Tibial nerve (tissue), 4 donors: Measurements from ENCODE around the gene SAP30BP. TPM values are rescaled to one million over a fixed set of nuclear protein-coding genes. Genes with fewer than 3 reads are reported as not detected.

Experiments
- DNase-seq, 2 donors: peaks; one replicate each; pipeline ENCODE4 v3.0.0-alpha.2; 2019; ENCODE audit warnings: low spot score in 2 of 2
- H3K27ac ChIP-seq, 4 donors: fragments of 200-600 bp; sonication (generic) in 3 of 4; one replicate each; pipeline ENCODE4 v1.5.1; 2017 to 2019; ENCODE audit warnings: mild to moderate bottlenecking in 1 of 4
- H3K27me3 ChIP-seq, 2 donors: fragments of 200-600 bp; sonication (generic) in 1 of 2; one replicate each; pipeline versions ENCODE4 v1.5.1 to v1.6.0; 2017 to 2019
- H3K36me3 ChIP-seq, 3 donors: fragments of 200-600 bp; sonication (generic); one replicate each; pipeline ENCODE4 v1.5.1; 2018 to 2019
- H3K4me1 ChIP-seq, 4 donors: fragments of 200-600 bp; sonication (generic) in 3 of 4; one replicate each; pipeline ENCODE4 v1.5.1; 2017 to 2019
- H3K4me3 ChIP-seq, 4 donors: fragments of 200-600 bp; sonication (generic) in 3 of 4; one replicate each; pipeline ENCODE4 v1.5.1; 2017 to 2019; ENCODE audit warnings: mild to moderate bottlenecking in 1 of 4, moderate library complexity in 1 of 4
- H3K9me3 ChIP-seq, 4 donors: fragments of 200-600 bp; sonication (generic) in 3 of 4; one replicate each; pipeline ENCODE4 v1.5.1; 2017 to 2019
- CTCF ChIP-seq, 5 experiments: fragments of 200-600 bp in 3 of 5; fragments of 450-650 bp in 2 of 5; sonication (generic) in 3 of 5; IDR thresholded peaks; one replicate each; pipeline ENCODE4 v1.5.1; 2016 to 2019; ENCODE audit warnings: antibody characterized with exemption in 5 of 5, mild to moderate bottlenecking in 3 of 5, moderate library complexity in 2 of 5
- EP300 ChIP-seq, 2 donors: sonication (generic); formaldehyde crosslinking; IDR thresholded peaks; one replicate each; pipeline ENCODE4 v1.6.1; 2017; ENCODE audit warnings: antibody characterized with exemption in 2 of 2, mild to moderate bottlenecking in 1 of 2
- POLR2A ChIP-seq, 2 donors: fragments of 450-650 bp; IDR thresholded peaks; one replicate each; pipeline ENCODE4 v1.6.1; 2017; ENCODE audit warnings: antibody characterized with exemption in 2 of 2, mild to moderate bottlenecking in 2 of 2, moderate library complexity in 2 of 2
- WGBS, 2 donors: methylation state at CpG; one replicate each; pipeline ENCODE4 v1.1.5; 2018; 5-methylcytosine and 5-hydroxymethylcytosine counted together
- total RNA-seq, 4 donors: library from RNA; depleted of rRNA; stranded (reverse); fragments of >200 nt; gene quantifications; one replicate each; pipeline ENCODE4 v1.1.0, GENCODE V29; 2016

SAP30BP gene
- total RNA-seq, 4 donors from 2014 or later = 63.9 to 119 (median 95.3) TPM

- Histone ChIP-seq H3K27me3 (no peaks in the 10 kb centered on the region), H3K4me3 (no peak overlapping the region), H3K9me3 (no peaks in the 10 kb centered on the region), H3K27ac (no peak overlapping the region), H3K4me1 (peaks cover 0 to 35% (median 10%) of the 10 kb centered on the region in 4 donors), H3K36me3 (peaks cover 0 to 92% (median 10%) of the 10 kb centered on the region in 3 donors)
- no peak for DNase-seq
- WGBS, 2 donors = 87 to 92% methylated on average over 19 to 20 of the region's 21 CpGs
- TF ChIP-seq POLR2A (IDR thresholded peaks at IDR 0.05) (no peak), CTCF (IDR thresholded peaks at IDR 0.05) (no peak), EP300 (IDR thresholded peaks at IDR 0.05) (no peak)
Observed at GRCh38 chr17:75757086-75757681, 90.0 kb downstream of the SAP30BP start.

Other genes starting within 250 kb of the SAP30BP start
- 10 to 100 TPM; 84.3 to 95.1 (median 89.9) TPM for gene TMEM94, start 210.7 kb upstream of the SAP30BP start, total RNA-seq
- gene CASKIN2, start 151.8 kb upstream of the SAP30BP start, total RNA-seq = 10 to 100 TPM; 36.0 to 59.0 (median 51.3) TPM
- gene TSEN54, start 150.8 kb upstream of the SAP30BP start, total RNA-seq = 10 to 100 TPM; 43.3 to 84.6 (median 53.0) TPM
- gene LLGL2, start 141.6 kb upstream of the SAP30BP start, total RNA-seq = 10 to 100 TPM in 1 of 4 donors, 1 to 10 TPM in 3; 8.4 to 18.4 (median 8.8) TPM
- 100 to 1,000 TPM; 150 to 327 (median 278) TPM for gene MYO15B, start 79.5 kb upstream of the SAP30BP start, total RNA-seq
- gene SMIM5, start 33.9 kb upstream of the SAP30BP start, total RNA-seq = 10 to 100 TPM; 17.3 to 41.1 (median 25.0) TPM
- gene RECQL5, start 184 bp upstream of the SAP30BP start, total RNA-seq = 10 to 100 TPM; 23.2 to 51.9 (median 34.7) TPM
- gene ITGB4, start 54.1 kb downstream of the SAP30BP start, total RNA-seq = 100 to 1,000 TPM; 211 to 335 (median 233) TPM
- 10 to 100 TPM; 54.5 to 57.5 (median 55.6) TPM for gene GALK1, start 97.9 kb downstream of the SAP30BP start, total RNA-seq
- 10 to 100 TPM; 30.2 to 53.4 (median 36.2) TPM for gene UNK, start 117.5 kb downstream of the SAP30BP start, total RNA-seq
- gene UNC13D, start 177.1 kb downstream of the SAP30BP start, total RNA-seq = 10 to 100 TPM; 10.5 to 53.1 (median 22.6) TPM
- 10 to 100 TPM; 63.5 to 79.7 (median 71.0) TPM for gene WBP2, start 188.0 kb downstream of the SAP30BP start, total RNA-seq
- gene TRIM47, start 211.2 kb downstream of the SAP30BP start, total RNA-seq = 10 to 100 TPM; 47.4 to 79.0 (median 57.0) TPM
- gene TRIM65, start 229.6 kb downstream of the SAP30BP start, total RNA-seq = 10 to 100 TPM; 40.2 to 68.1 (median 41.5) TPM
- gene MRPL38, start 237.5 kb downstream of the SAP30BP start, total RNA-seq = 100 to 1,000 TPM in 1 of 4 donors, 10 to 100 TPM in 3; 56.8 to 118 (median 76.2) TPM